Superior temporal gyrus (tissue), 1 donor: ENCODE data around the gene ARHGAP25.
A peak's percentile ranks its signal among the peaks of the same experiment; 100 is the strongest.
"Not testable (repeated sequence)": the region's sequence is repeated elsewhere in the genome, so short reads cannot be mapped to it uniquely, and the experiment has no call there.

ENCODE experiments used
- DNase-seq: peaks from one replicate; pipeline ENCODE4 v3.0.0-alpha.2; 2016; ENCODE audit errors: extremely low spot score

The ARHGAP25 gene

GRCh38 chr2:68796295-68796905 lies 61.8 kb downstream of the ARHGAP25 start:
- DNase-seq, result no peak

GRCh38 chr2:68798569-68798968 lies 64.0 kb downstream of the ARHGAP25 start:
- DNase-seq, result no peak

DNA sequence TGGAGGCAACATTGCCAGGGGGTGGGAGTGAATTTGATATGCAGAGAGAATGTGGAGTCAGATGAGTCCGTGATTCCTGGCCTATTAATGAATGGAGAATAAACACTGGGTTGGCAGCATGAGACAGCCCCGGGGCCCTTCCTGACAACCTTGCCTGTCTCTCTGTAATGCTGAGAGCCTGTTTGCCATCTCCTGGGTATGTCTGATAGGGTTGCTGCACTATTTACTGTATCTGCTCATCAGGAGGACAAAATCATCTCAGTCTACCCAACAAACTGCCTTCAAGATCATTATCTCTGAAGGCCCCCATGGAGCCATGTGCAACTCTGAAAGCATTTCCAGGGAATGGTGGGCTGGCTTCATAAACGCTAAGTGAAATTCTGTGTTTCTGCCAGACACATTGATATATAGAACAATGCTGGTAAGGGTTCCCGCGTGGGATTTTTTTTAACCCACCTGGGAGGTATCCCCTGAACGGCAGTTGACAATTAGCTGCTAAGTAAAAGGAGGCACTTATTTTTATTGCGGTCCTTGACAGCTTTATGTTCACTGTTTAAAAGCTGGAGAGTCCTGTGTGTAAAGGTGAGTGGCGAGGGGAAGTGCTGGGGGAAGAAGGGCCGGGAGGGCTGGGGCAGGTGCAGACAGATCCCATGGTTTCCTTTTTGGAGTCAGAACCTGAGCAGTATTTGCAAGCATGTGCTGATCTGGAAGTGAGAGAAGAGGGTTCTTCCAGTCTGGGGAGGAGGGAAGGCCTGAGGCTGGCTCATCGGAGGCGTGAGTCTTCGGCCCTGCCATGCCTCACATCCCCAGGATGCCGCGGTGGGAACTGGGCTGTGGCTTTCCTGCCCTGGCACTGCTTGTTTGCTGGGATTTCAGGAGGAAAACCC lies 64.8 kb downstream of the ARHGAP25 start:
- no peak for DNase-seq

- no peak for DNase-seq
These were observed 65.4 kb downstream of the ARHGAP25 start for GRCh38 chr2:68800027-68800401.

GRCh38 chr2:68800517-68800916 lies 65.9 kb downstream of the ARHGAP25 start:
- no peak for DNase-seq

- DNase-seq, result not testable (repeated sequence)
These were observed 67.5 kb downstream of the ARHGAP25 start for GRCh38 chr2:68802161-68802560.

- no peak for DNase-seq
These were observed 70.4 kb downstream of the ARHGAP25 start for GRCh38 chr2:68805025-68805424.

DNA sequence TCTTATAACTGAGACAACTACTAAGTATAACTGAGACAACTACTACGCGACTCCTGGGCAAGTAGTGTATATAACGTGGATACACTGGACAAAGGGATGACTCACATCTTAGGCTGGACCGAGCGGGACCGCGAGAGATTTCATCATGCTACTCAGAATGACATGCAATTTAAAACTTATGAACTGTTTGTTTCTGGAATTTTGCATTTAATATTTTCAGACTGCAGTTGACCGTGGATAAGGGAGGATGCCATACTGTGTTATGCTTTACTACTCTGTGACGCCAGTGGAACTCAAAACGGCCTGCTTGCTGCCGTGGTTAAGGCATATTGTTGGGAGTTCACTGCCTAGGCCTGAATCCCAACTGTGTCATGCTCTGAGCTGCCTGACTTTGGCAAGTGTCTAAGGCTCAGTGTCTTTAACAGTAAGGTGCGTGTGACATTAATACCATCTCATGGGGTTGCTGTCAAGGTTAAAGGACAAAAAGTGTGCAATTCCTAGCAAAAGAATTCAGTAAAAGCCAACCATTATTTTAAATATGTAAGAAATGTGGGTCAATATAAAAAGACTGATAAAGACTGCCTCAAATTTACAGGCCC lies 72.0 kb downstream of the ARHGAP25 start:
- DNase-seq, result no peak

GRCh38 chr2:68807821-68808266 lies 73.2 kb downstream of the ARHGAP25 start:
- DNase-seq, result no peak

DNA sequence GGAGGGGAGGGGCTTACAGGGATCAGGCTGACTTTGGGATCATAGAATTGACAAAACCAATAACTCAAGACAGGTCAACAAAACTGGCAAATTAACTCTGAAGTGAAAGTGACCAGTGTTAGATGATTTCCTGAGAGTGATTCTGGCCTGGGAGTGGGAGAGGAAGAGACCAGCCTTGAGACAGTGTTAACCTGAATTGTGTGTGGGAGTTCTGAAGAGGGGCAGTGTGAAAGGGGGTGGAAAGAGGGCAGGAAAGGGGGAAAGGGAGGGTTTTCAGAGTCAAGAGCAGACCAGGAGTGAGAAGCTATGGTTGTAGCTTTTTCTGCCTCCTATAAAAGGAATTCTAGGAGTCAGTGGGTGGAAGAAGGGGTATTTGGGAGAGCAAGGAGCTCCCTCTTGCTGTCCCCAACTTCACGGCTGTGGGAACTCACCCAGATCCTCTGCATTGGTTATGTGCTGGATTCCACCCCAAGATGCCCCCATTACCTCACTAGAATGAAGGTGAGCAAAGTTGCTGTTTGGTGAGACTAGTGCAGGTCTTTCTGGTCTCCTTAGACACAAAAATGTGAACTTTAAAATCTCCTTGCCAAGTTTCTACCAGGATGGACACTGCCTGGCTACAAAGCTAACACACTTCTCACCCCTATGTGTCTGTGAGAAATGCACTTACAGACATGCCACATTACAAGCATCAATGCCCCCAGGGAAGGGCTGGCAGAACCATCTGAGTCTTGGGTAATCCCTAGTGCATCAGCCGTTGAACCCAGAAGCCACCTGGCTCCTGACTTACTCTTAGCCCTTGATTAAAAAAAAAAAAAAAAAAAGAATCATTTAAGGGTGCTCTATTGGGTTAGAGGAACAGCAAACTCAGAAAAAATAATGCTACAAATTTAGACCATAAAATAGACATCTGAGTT lies 75.0 kb downstream of the ARHGAP25 start:
- DNase-seq, result no peak

GRCh38 chr2:68811364-68811763 lies 76.8 kb downstream of the ARHGAP25 start:
- DNase-seq, result peak; percentile 34

DNA sequence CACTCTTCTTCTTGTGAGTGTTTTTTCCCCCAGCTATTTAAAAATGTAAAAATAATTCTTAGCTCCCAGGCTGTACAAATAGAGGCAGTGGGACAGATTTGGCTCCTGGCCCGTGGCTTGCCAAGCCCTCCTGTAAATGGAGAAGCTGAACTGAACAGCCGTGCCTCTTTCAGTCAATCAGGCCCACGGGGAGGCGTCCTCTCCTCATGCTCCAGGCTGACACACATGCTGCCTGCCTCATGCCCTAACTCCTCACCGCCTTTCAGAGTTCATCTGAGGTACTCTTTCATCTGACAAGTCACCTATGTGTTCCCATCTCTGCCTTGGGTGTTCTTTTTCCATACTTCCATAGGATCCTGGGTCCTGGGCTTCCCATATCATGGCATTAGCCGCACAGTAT lies 77.6 kb downstream of the ARHGAP25 start:
- DNase-seq, result no peak

DNA sequence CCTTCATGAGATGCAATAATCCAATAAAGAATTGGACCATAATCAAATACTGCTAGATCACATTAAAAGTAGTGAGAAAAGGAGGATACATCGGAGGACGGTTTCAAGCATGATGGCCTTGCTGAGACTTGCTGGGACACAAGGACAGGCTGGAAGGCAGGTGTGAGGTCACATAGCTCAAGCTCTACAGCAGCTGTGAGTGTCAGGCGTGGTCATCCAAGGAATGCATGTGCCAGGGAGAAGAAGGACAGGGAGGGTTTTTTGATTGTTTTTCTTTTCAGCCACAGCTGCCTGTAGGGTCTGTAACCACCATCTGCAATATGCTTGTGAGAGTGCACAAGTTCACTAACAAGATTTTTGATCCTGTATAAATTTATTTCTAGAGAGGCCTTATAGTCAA lies 79.0 kb downstream of the ARHGAP25 start:
- DNase-seq, result no peak

GRCh38 chr2:68817306-68817705 lies 82.7 kb downstream of the ARHGAP25 start:
- DNase-seq, result no peak

- no peak for DNase-seq
These were observed 84.9 kb downstream of the ARHGAP25 start for GRCh38 chr2:68819556-68819955.

DNA sequence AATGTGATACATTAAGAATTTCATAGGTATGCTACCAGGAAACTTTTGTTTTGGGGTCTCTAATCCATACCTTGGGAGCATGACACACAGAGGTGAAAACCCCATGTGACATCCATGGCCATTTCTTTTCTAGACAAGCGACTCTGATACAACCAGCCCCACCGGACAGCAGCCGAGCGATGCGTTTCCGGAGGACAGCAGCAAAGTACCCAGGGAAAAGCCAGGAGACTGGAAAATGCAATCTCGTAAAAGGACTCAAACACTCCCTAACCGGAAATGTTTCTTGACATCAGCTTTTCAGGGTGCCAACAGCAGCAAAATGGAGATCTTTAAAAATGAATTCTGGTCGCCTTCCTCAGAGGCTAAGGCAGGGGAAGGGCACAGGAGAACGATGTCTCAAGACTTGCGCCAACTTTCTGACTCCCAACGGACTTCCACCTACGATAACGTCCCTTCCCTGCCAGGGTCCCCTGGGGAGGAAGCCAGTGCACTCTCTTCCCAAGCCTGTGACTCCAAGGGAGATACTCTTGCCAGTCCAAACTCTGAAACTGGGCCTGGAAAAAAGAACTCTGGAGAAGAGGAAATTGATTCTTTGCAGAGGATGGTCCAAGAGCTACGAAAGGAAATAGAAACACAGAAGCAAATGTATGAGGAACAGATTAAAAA lies 87.7 kb downstream of the ARHGAP25 start:
- DNase-seq, result no peak

DNA sequence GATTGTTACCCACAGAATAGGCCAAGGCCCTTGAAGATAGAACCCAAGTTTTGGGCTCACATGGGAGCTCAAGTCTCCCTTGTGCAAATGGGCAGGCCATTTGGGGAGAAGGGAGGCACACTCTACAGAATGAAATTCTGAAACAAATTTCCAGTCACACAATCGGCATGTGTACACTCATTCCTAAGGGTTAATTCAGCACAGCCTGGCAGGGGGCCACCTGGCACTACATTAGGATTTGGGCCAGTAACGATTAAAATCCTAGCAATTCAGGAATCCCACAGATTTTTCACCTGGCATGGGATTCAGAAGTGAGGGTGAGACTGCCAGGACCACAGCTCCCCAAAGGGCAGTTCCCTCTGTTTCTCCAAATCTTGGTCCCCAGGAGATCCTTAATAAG lies 90.2 kb downstream of the ARHGAP25 start:
- no peak for DNase-seq

DNA sequence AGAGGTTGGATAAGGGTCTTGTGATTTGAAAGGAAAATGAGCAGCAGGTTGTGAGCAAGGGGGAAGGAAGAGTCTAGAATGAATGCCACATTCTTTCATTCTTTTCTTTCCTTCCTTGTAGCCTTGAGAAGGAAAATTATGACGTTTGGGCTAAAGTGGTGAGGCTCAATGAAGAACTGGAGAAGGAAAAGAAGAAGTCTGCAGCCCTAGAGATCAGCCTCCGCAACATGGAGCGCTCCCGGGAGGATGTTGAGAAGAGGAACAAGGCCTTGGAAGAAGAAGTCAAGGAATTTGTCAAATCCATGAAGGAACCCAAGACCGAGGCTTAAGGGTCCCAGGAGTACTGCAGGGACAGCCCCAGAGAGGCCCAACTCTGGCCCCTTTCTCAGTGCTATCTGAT lies 91.3 kb downstream of the ARHGAP25 start:
- no peak for DNase-seq

DNA sequence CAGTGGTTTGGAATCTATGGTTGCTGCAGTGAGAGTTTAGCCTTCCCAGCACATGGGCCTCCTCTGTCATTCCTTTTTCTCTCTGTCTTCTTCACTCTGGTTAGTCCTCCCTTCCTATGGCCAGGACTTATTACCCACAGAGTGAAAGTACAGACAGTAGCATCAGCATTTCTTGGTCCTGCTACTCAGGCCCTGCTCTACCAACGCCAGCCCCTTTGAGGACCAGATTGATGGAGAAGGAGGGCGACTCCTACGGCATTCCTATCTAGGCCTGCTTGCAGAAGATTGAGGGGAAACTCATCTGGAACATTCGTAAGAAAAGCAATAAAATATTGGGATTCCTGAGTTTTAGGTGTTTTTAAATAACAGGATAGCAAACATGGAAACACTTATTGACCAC lies 93.1 kb downstream of the ARHGAP25 start:
- DNase-seq, result no peak

GRCh38 chr2:68828887-68829708 lies 94.5 kb downstream of the ARHGAP25 start:
- DNase-seq, result peak; percentile 90
